Omental fat pad (tissue), 4 donors: Measurements from ENCODE around the gene ST8SIA4. TPM values are rescaled to one million over a fixed set of nuclear protein-coding genes. Genes with fewer than 3 reads are reported as not detected.

Experiments
- ATAC-seq: fragments of 150-250 bp; one replicate; pipeline ENCODE4 v1.9.1; 2016; ENCODE audit warnings: mild to moderate bottlenecking, moderate library complexity; ENCODE audit not compliant: low FRiP score
- DNase-seq: peaks from one replicate; pipeline ENCODE4 v3.0.0-alpha.2; 2019; ENCODE audit warnings: low spot score
- total RNA-seq, 4 donors: library from RNA; depleted of rRNA; stranded (reverse); fragments of >200 nt; gene quantifications; one replicate each; pipeline ENCODE4 v1.1.0, GENCODE V29; 2016
- TF ChIP-seq, protein P1 (sequence below), 3 donors: fragments of 450-650 bp; IDR thresholded peaks; one replicate each; pipeline ENCODE4 v1.5.1; 2016 to 2017; ENCODE audit warnings: antibody characterized with exemption in 3 of 3, mild to moderate bottlenecking in 3 of 3, moderate library complexity in 2 of 3

The ST8SIA4 gene, protein sequence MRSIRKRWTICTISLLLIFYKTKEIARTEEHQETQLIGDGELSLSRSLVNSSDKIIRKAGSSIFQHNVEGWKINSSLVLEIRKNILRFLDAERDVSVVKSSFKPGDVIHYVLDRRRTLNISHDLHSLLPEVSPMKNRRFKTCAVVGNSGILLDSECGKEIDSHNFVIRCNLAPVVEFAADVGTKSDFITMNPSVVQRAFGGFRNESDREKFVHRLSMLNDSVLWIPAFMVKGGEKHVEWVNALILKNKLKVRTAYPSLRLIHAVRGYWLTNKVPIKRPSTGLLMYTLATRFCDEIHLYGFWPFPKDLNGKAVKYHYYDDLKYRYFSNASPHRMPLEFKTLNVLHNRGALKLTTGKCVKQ
- 10 to 100 TPM in 2 of 4 donors, 1 to 10 TPM in 2; 4.2 to 23.5 (median 9.4) TPM for total RNA-seq

DNA sequence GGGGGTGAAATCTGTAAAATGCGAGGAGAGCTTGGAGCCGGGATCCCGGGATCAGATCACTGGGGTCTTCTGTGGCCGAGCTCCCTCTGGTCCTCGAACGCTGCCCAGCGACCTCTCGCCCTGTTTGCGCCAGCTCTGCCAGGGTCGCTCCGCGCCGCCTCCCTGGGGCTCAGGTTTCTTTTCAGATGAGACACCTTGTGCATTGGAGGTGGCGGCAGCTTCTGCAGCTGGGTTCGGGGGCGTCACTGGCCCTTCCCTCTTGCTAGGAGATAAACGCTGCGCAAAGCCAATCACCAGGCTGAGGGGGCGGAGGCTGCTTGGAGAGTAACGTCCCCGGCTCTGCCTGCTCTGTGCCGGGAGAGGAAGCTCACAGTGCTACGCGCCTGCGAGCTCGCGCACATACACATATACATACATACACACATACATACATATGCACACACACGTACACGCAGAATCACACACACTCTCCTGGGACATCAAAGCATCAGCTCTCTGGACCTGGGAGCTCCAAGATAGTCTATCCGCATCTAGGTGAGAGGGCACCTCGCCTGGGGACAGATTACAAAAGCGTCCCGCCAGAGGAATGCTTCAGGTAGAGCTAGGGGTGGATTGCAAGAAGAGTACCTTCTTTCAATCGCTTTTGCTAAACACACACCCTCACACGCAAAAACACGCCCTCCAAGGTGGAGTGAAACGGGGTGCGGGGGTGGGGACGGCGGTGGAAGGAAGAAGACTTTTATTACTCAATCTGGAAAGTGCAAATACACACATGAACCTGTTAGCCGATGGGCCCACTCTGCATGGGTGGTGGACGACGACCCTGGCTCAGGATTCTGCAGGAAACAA lies at the start of gene ST8SIA4:
ST8SIA4 (minus strand) TSS at position 244 of the 849 bp plus-strand sequence. CDS start 327 bp downstream, outside the sequence.
- ATAC-seq (no peak), DNase-seq (peak; percentile 40)
- TF ChIP-seq, protein P1, sequence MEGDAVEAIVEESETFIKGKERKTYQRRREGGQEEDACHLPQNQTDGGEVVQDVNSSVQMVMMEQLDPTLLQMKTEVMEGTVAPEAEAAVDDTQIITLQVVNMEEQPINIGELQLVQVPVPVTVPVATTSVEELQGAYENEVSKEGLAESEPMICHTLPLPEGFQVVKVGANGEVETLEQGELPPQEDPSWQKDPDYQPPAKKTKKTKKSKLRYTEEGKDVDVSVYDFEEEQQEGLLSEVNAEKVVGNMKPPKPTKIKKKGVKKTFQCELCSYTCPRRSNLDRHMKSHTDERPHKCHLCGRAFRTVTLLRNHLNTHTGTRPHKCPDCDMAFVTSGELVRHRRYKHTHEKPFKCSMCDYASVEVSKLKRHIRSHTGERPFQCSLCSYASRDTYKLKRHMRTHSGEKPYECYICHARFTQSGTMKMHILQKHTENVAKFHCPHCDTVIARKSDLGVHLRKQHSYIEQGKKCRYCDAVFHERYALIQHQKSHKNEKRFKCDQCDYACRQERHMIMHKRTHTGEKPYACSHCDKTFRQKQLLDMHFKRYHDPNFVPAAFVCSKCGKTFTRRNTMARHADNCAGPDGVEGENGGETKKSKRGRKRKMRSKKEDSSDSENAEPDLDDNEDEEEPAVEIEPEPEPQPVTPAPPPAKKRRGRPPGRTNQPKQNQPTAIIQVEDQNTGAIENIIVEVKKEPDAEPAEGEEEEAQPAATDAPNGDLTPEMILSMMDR (IDR thresholded peaks at IDR 0.05), result no peak

DNA sequence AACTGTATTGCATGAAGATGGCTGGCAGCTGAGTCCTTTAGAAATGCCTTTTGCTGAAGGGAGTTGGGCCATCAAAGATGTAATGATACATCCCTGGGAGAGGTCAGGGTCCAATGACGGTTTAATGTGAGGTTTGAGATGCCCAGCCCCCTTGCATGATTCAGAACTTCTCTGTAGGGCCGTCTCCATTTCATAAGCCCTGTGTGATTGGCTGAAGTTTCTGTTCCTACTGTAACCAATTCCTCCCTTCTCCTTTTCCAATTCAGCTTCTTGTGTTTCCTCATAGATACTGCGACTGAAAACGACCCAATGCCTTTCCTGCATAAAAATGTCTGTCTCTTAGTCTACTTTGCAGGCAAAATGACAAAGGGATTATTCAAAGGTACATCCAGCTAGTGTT lies 47.9 kb upstream of the ST8SIA4 start:
- no peak for ATAC-seq
- no peak for DNase-seq
- TF ChIP-seq, protein P1 (IDR thresholded peaks at IDR 0.05), result no peak

DNA sequence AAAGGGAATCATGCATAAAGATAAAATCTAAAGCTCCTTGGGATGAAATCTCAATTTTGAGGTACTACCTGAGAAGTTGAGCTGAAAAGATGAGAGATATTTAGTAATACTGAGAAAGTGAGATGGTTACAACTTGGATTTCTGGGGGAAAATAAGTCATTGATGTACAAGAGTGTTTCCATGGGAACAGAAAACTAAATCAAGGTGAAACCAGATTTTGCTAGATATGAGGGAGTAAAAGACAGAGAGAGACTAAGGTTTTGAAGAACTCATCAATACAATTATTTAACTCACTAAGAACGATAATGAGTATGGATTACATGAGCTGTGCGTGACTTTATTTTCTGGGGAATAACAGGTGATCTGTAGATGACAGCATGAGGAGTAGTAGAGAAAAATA lies 10.2 kb upstream of the ST8SIA4 start:
- ATAC-seq (no peak), DNase-seq (no peak)
- TF ChIP-seq, protein P1 (IDR thresholded peaks at IDR 0.05), result no peak

DNA sequence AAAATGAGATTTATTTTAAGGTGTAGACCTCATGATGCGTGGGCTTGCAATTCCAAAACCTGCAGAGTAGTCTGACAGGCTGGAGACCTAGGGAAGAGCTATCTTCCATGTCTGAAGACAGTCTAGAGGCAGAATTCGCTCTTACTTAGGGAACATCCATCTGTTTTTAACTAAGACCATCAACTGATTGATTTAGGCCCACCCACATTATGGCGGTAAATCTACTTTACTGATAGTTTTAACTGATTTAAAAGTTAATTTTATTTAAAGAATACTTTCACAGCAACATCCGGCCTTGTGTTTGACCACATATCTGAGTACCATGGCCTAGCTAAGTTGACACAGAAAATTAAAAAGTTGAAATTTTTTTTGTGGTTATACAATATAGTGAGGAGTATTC lies 6.0 kb upstream of the ST8SIA4 start:
- ATAC-seq (no peak), DNase-seq (no peak)
- TF ChIP-seq, protein P1 (IDR thresholded peaks at IDR 0.05), result no peak

DNA sequence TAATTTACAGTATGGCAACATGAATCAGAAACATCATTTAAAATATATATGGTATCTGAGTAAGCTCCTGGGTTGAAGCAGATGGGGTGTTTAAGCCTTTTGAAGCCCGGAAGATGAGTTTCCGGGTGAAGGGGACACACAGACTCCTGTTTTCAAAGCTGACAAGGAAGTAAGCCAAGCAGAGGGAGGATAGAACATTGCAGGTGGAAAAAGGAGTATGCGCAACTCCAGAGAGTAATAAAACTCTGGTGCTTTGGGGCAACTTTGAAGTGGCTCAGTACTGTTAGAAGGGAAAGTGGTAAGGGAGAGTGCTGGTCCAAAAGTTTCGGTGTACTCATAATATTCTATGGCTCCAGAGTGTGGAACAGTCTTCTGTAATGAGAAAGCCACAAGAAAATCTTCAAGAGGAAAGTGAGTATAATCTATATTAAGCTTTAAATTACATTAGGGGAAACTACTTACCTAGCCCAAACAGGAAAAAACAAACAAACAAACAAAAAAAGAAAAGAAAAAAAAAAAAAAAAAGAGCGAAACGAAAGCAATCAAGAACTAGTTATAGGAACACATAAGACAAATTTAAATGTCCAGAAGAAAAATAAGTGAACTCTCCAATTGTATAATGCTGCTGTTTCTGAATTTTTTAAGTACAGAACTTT lies 2.3 kb upstream of the ST8SIA4 start:
- ATAC-seq (no peak), DNase-seq (no peak)
- TF ChIP-seq, protein P1 (IDR thresholded peaks at IDR 0.05), result no peak

DNA sequence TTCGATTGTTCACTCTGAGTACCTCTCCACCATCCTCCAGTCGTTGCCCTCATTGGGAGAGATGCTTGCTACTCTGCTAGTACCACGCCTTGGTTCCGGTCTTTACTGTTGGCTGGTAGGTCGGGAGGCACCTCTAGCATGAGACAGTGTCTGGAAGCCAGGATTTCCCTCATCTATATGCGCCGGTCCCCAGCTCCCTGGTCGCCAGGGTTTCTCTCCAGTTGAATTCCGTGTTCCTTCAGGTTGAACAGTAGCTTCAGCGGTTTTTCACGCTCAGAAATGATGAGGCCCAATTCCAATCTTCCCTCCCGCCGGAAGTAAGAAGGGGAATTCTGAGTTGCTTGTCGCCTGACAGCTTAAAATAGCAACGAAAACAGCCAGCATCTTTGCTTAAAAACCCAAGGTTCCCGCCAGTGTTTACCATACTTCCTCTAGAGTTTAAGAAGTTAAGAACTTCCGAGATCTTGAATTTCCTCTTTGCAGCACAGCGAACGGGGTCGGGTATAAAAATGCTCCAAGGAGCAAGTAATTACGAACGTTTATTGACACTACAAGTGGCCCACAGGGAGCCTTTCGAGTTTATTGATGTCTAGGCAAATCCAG lies 1.3 kb upstream of the ST8SIA4 start:
- ATAC-seq (no peak), DNase-seq (no peak)
- TF ChIP-seq, protein P1 (IDR thresholded peaks at IDR 0.05), result no peak
